Small intestine (tissue), 7 donors: Measurements from ENCODE around the gene PRSS21. TPM values are rescaled to one million over a fixed set of nuclear protein-coding genes. Genes with fewer than 3 reads are reported as not detected.

ENCODE experiments used
- DNase-seq, 2 donors: peaks; one replicate each; pipeline versions ENCODE4 v3.0.0 to v3.0.0-alpha.2; 2013
- FAIRE-seq: peaks from 2 replicates; lab custom pipeline; 2012; peaks lifted over from hg19 to GRCh38; lab: Jason Lieb, UNC
- H3K27ac ChIP-seq, 3 donors: one replicate each; pipeline ENCODE4 v1.5.1; 2013; ENCODE audit warnings: low read length in 2 of 3, mild to moderate bottlenecking in 2 of 3, control low read depth in 1 of 3, inconsistent platforms in 1 of 3, low read depth in 1 of 3, moderate library complexity in 1 of 3
- H3K27me3 ChIP-seq, 3 donors: one replicate each; pipeline ENCODE4 v1.6.1; 2013; ENCODE audit warnings: low read length in 3 of 3, inconsistent platforms in 1 of 3; ENCODE audit not compliant: control insufficient read depth in 3 of 3, insufficient read depth in 3 of 3
- H3K36me3 ChIP-seq, 3 donors: one replicate each; pipeline ENCODE4 v1.6.1; 2013; ENCODE audit warnings: low read length in 3 of 3, inconsistent platforms in 1 of 3, low read depth in 1 of 3, mild to moderate bottlenecking in 1 of 3, moderate library complexity in 1 of 3; ENCODE audit not compliant: control insufficient read depth in 3 of 3, insufficient read depth in 2 of 3
- H3K4me1 ChIP-seq, 3 donors: one replicate each; pipeline ENCODE4 v1.6.1; 2013; ENCODE audit warnings: low read length in 2 of 3, inconsistent platforms in 1 of 3, low read depth in 1 of 3, mild to moderate bottlenecking in 1 of 3, moderate library complexity in 1 of 3; ENCODE audit not compliant: control insufficient read depth in 3 of 3, insufficient read depth in 2 of 3
- H3K4me3 ChIP-seq, 3 donors: one replicate each; pipeline ENCODE4 v1.5.1; 2013; ENCODE audit warnings: low read length in 3 of 3, control low read depth in 1 of 3, inconsistent platforms in 1 of 3, low read depth in 1 of 3, mild to moderate bottlenecking in 1 of 3, moderate library complexity in 1 of 3
- H3K9me3 ChIP-seq, 2 donors: one replicate each; pipeline ENCODE4 v1.6.1; 2013; ENCODE audit warnings: low read depth in 1 of 2, low read length in 1 of 2; ENCODE audit not compliant: control insufficient read depth in 2 of 2, insufficient read depth in 1 of 2
- WGBS, 3 donors: extraction: QIAGEN DNeasy Blood & Tissue Kit; methylation state at CpG; one replicate each; pipeline ENCODE4 v1.1.7; 2013; 5-methylcytosine and 5-hydroxymethylcytosine counted together
- polyA plus RNA-seq, 4 donors: library from polyadenylated mRNA; stranded (reverse) in 3 of 4; unstranded in 1 of 4; fragments of 200-250 nt in 3 of 4; fragments of 120-200 nt in 1 of 4; gene quantifications; one replicate each; pipeline versions ENCODE4 v1.2.1 to v1.2.3, GENCODE V29; 2013
- donor health status: healthy with polysubstance abuse.
- donor health status: control.
- donor health status: control.
- donor health status: Bipolar disorder and iron deficiency.
- donor health status: healthy.

PRSS21 gene
- polyA plus RNA-seq, 4 donors = 0.15 to 0.19 TPM; not detected in 2

GRCh38 chr16:2822496-2822895 lies 5.5 kb downstream of the PRSS21 start:
- H3K4me1 ChIP-seq = no peaks in the 10 kb centered on the region
- FAIRE-seq (no peak), DNase-seq (no peak)
- H3K4me3 ChIP-seq = no peak overlapping the region
- no peaks in the 10 kb centered on the region for H3K36me3 ChIP-seq
- 66 to 71% (median 71%) methylated on average over 4 of the region's 4 CpGs for WGBS, 3 donors
- H3K9me3 ChIP-seq = no peaks in the 10 kb centered on the region
- H3K27ac ChIP-seq = no peak overlapping the region
- peaks cover 0 to 4% (median 0%) of the 10 kb centered on the region in 3 donors for H3K27me3 ChIP-seq

GRCh38 chr16:2824626-2825025 lies 7.6 kb downstream of the PRSS21 start:
- DNase-seq = no peak
- peaks cover 0 to 2% (median 0%) of the 10 kb centered on the region in 3 donors for H3K4me1 ChIP-seq
- no peak for FAIRE-seq
- no peak overlapping the region for H3K4me3 ChIP-seq
- H3K9me3 ChIP-seq = no peaks in the 10 kb centered on the region
- H3K27me3 ChIP-seq = peaks cover 0 to 4% (median 0%) of the 10 kb centered on the region in 3 donors
- 86 to 93% (median 89%) methylated on average over 10 of the region's 10 CpGs for WGBS, 3 donors
- no peak overlapping the region for H3K27ac ChIP-seq
- no peaks in the 10 kb centered on the region for H3K36me3 ChIP-seq

GRCh38 chr16:2825049-2825742 lies 8.2 kb downstream of the PRSS21 start:
- Histone ChIP-seq H3K27ac (no peak overlapping the region), H3K4me1 (peaks cover 0 to 8% (median 0%) of the 10 kb centered on the region in 3 donors), H3K4me3 (no peak overlapping the region), H3K27me3 (peaks cover 0 to 4% (median 0%) of the 10 kb centered on the region in 3 donors), H3K9me3 (no peaks in the 10 kb centered on the region), H3K36me3 (no peaks in the 10 kb centered on the region)
- DNase-seq (peak in 1 of 2 donors; percentile 51), FAIRE-seq (no peak)
- 33 to 67% (median 61%) methylated on average over 26 of the region's 26 CpGs for WGBS, 3 donors

GRCh38 chr16:2825906-2826305 lies 8.9 kb downstream of the PRSS21 start:
- no peaks in the 10 kb centered on the region for H3K36me3 ChIP-seq
- peaks cover 0 to 4% (median 0%) of the 10 kb centered on the region in 3 donors for H3K27me3 ChIP-seq
- H3K4me3 ChIP-seq = no peak overlapping the region
- DNase-seq (no peak), FAIRE-seq (no peak)
- WGBS, 3 donors = 81 to 84% (median 81%) methylated on average over 11 of the region's 11 CpGs
- no peak overlapping the region for H3K27ac ChIP-seq
- peaks cover 0 to 14% (median 0%) of the 10 kb centered on the region in 3 donors for H3K4me1 ChIP-seq
- peaks cover 0 to 4% of the 10 kb centered on the region in 2 donors for H3K9me3 ChIP-seq

- Histone ChIP-seq H3K4me1 (peaks cover 0 to 14% (median 0%) of the 10 kb centered on the region in 3 donors), H3K27ac (no peak overlapping the region), H3K9me3 (peaks cover 0 to 8% of the 10 kb centered on the region in 2 donors), H3K27me3 (peaks cover 0 to 2% (median 0%) of the 10 kb centered on the region in 3 donors), H3K36me3 (no peaks in the 10 kb centered on the region), H3K4me3 (no peak overlapping the region)
- no peak for DNase-seq
- WGBS, 3 donors = 46 to 65% (median 49%) methylated on average over 19 of the region's 19 CpGs
- FAIRE-seq = no peak
Observed at GRCh38 chr16:2826591-2827373, 9.7 kb downstream of the PRSS21 start.

GRCh38 chr16:2827374-2827791 lies 10.3 kb downstream of the PRSS21 start:
- FAIRE-seq (no peak), DNase-seq (no peak)

GRCh38 chr16:2827831-2828520 lies 10.9 kb downstream of the PRSS21 start:
- Histone ChIP-seq H3K9me3 (peaks cover 0 to 8% of the 10 kb centered on the region in 2 donors), H3K27me3 (peaks cover 0 to 2% (median 0%) of the 10 kb centered on the region in 3 donors), H3K4me1 (peaks cover 0 to 14% (median 0%) of the 10 kb centered on the region in 3 donors), H3K36me3 (no peaks in the 10 kb centered on the region), H3K4me3 (no peak overlapping the region), H3K27ac (no peak overlapping the region)
- 78 to 84% (median 82%) methylated on average over 13 to 14 of the region's 14 CpGs for WGBS, 3 donors
- DNase-seq (no peak), FAIRE-seq (no peak)

More at GRCh38 chr16:2827374-2827791, 10.3 kb downstream of the PRSS21 start:
- Histone ChIP-seq H3K4me3 (no peak overlapping the region), H3K27me3 (peaks cover 0 to 2% (median 0%) of the 10 kb centered on the region in 3 donors), H3K36me3 (no peaks in the 10 kb centered on the region), H3K9me3 (peaks cover 0 to 8% of the 10 kb centered on the region in 2 donors), H3K4me1 (peaks cover 0 to 14% (median 0%) of the 10 kb centered on the region in 3 donors), H3K27ac (no peak overlapping the region)
- WGBS, 3 donors = 73 to 76% (median 75%) methylated on average over 15 of the region's 15 CpGs

- DNase-seq = no peak
- Histone ChIP-seq H3K4me3 (no peak overlapping the region), H3K27me3 (peaks cover 0 to 2% (median 0%) of the 10 kb centered on the region in 3 donors), H3K9me3 (peaks cover 0 to 8% of the 10 kb centered on the region in 2 donors), H3K4me1 (peaks cover 0 to 14% (median 0%) of the 10 kb centered on the region in 3 donors), H3K27ac (no peak overlapping the region), H3K36me3 (no peaks in the 10 kb centered on the region)
- FAIRE-seq = no peak
- WGBS, 3 donors = 82 to 90% (median 86%) methylated on average over 8 of the region's 8 CpGs
Observed at GRCh38 chr16:2828521-2828840, 11.4 kb downstream of the PRSS21 start.
